GM12872 (cell line): Measurements from ENCODE around the gene ATP1A2.

ENCODE experiments used
- CTCF ChIP-seq: IDR thresholded peaks from 3 replicates; pipeline ENCODE4 v1.5.1; 2011; ENCODE audit warnings: low read depth, mild to moderate bottlenecking, low read length, moderate library complexity; ENCODE audit not compliant: insufficient read depth

Gene ATP1A2

GRCh38 chr1:160188341-160188740, 72.8 kb downstream of the ATP1A2 start:
- no peak for TF ChIP-seq CTCF

GRCh38 chr1:160189649-160190625, 74.4 kb downstream of the ATP1A2 start, which contains the start of gene CASQ1:
Gene CASQ1 (plus strand): TSS chr1:160190575. CDS start chr1:160190752, 177 bp downstream.
- no peak for TF ChIP-seq CTCF

- TF ChIP-seq CTCF, result no peak
These were observed 76.2 kb downstream of the ATP1A2 start for GRCh38 chr1:160191756-160192155.

- TF ChIP-seq CTCF, result no peak
These were observed 76.7 kb downstream of the ATP1A2 start for GRCh38 chr1:160192234-160192633.
